Ovary (tissue), 3 donors: Measurements from ENCODE around the gene RAI14.

Experiments
- CTCF ChIP-seq, 3 donors: fragments of 450-650 bp in 2 of 3; fragments of 200-600 bp in 1 of 3; IDR thresholded peaks; one replicate each; pipeline versions ENCODE4 v1.5.1 to v1.8.0; 2016 to 2022; ENCODE audit warnings: antibody characterized with exemption in 3 of 3, mild to moderate bottlenecking in 1 of 3
- EP300 ChIP-seq: sonication (generic); formaldehyde crosslinking; IDR thresholded peaks from one replicate; pipeline ENCODE4 v1.6.1; 2017; ENCODE audit warnings: antibody characterized with exemption
- POLR2A ChIP-seq: fragments of 450-650 bp; IDR thresholded peaks from one replicate; pipeline ENCODE4 v1.6.1; 2017; ENCODE audit warnings: antibody characterized with exemption, mild to moderate bottlenecking, moderate library complexity
- donor health status: DM: no; HTN: no; CAD: no.

GRCh38 chr5:34791761-34792244, 135.7 kb downstream of the RAI14 start:
- TF ChIP-seq CTCF (IDR thresholded peaks at IDR 0.05) (no peak), POLR2A (no peak), EP300 (no peak)
